ENCODE data around the gene FARP1. TPM values are rescaled to one million over a fixed set of nuclear protein-coding genes. Genes with fewer than 3 reads are reported as not detected.

FARP1 gene
- total and polyA plus RNA-seq, 10 of the 15 experiments (the other 5 are each of a cell fraction or from before 2014, with no cell fraction given): 0.17 to 6.9 (median 0.68) TPM

- no peak for TF ChIP-seq USF1 (IDR thresholded peaks at IDR 0.05; ENCODE audit: borderline replicate concordance, extremely low read length, insufficient read depth, low read depth, low read length)
- TF ChIP-seq ZBTB40 (IDR thresholded peaks at IDR 0.05; ENCODE audit: borderline replicate concordance): no peak
- no peak for TF ChIP-seq WRNIP1 (IDR thresholded peaks at IDR 0.05; ENCODE audit: borderline replicate concordance, low read depth, low read length)
- no peak for TF ChIP-seq RELA (IDR thresholded peaks at IDR 0.05; ENCODE audit: borderline replicate concordance, partially characterized antibody)
- TF ChIP-seq SUPT20H (IDR thresholded peaks at IDR 0.05; ENCODE audit: borderline replicate concordance, control insufficient read depth, low read depth, low read length): no peak
- no peak for TF ChIP-seq STAT3 (IDR thresholded peaks at IDR 0.05; ENCODE audit: low read depth, low read length)
- TF ChIP-seq PBX3 (IDR thresholded peaks at IDR 0.05; ENCODE audit: insufficient replicate concordance, low read depth, low read length): peak; percentile 52
- TF ChIP-seq ATF3 (IDR thresholded peaks at IDR 0.05; ENCODE audit: borderline replicate concordance, extremely low read depth, low read depth, low read length): no peak
- 0 out of 2 replicates have a peak, but pooled peaks have one; percentile 42 for TF ChIP-seq PAX5 (IDR thresholded peaks at IDR 0.05; ENCODE audit: borderline replicate concordance, low read depth, low read length)
- TF ChIP-seq ZNF384 (IDR thresholded peaks at IDR 0.05; ENCODE audit: borderline replicate concordance, low read depth, low read length): no peak
- no peak for TF ChIP-seq JUNB (IDR thresholded peaks at IDR 0.05)
- TF ChIP-seq MTA2 (IDR thresholded peaks at IDR 0.05; ENCODE audit: low read depth): no peak
- TF ChIP-seq TAF1 (IDR thresholded peaks at IDR 0.05; ENCODE audit: borderline replicate concordance, low read depth, low read length): no peak
- no peak for TF ChIP-seq MAX (IDR thresholded peaks at IDR 0.05; ENCODE audit: low read depth, low read length)
- no peak for TF ChIP-seq HDAC2 (IDR thresholded peaks at IDR 0.05)
- TF ChIP-seq IRF3 (IDR thresholded peaks at IDR 0.05): no peak
- no peak for TF ChIP-seq SIX5 (IDR thresholded peaks at IDR 0.05; ENCODE audit: low read depth, low read length, severe bottlenecking)
- no peak for TF ChIP-seq ASH2L (IDR thresholded peaks at IDR 0.05; ENCODE audit: borderline replicate concordance, low read depth)
- no peak for TF ChIP-seq KAT2A (conservative IDR thresholded peaks at IDR 0.05; ENCODE audit: control insufficient read depth, low read depth, low read length)
- peak; percentile 52 for TF ChIP-seq ATF7 (IDR thresholded peaks at IDR 0.05; ENCODE audit: low read depth)
- no peak for TF ChIP-seq ZNF274 (IDR thresholded peaks at IDR 0.05; ENCODE audit: insufficient read depth, insufficient read length)
- no peak for TF ChIP-seq DPF2 (IDR thresholded peaks at IDR 0.05)
- no peak for TF ChIP-seq GATAD2B (conservative IDR thresholded peaks at IDR 0.05; ENCODE audit: low read depth)
These were observed 136.7 kb downstream of the FARP1 start (continued) for GRCh38 chr13:98279473-98280175.
